ENCODE results near the gene DNAH5.
A peak's percentile ranks its signal among the peaks of the same experiment; 100 is the strongest.
"Not testable (repeated sequence)": the region's sequence is repeated elsewhere in the genome, so short reads cannot be mapped to it uniquely, and the experiment has no call there.

DNAH5 gene

GRCh38 chr5:13944560-13945199 lies at the start of gene DNAH5:
Gene DNAH5, minus strand, starts transcription at chr5:13944688. Its CDS starts 250 bp downstream, at chr5:13944438.
- no peak for DNase-seq (ENCODE audit: low spot score)

GRCh38 chr5:13993926-13994325 lies 49.4 kb upstream of the DNAH5 start:
- DNase-seq (ENCODE audit: low spot score), result no peak

GRCh38 chr5:13992795-13993194 lies 48.3 kb upstream of the DNAH5 start:
- DNase-seq (ENCODE audit: low spot score), result no peak

- no peak for DNase-seq (ENCODE audit: low spot score)
These were observed 46.9 kb upstream of the DNAH5 start for GRCh38 chr5:13991365-13991764.

- no peak for DNase-seq (ENCODE audit: low spot score)
These were observed 46.4 kb upstream of the DNAH5 start for GRCh38 chr5:13990896-13991295.

GRCh38 chr5:13989832-13990231 lies 45.3 kb upstream of the DNAH5 start:
- no peak for DNase-seq (ENCODE audit: low spot score)

- DNase-seq (ENCODE audit: low spot score), result peak; percentile 71
These were observed 43.5 kb upstream of the DNAH5 start for GRCh38 chr5:13987843-13988464.

- peak; percentile 67 for DNase-seq (ENCODE audit: low spot score)
These were observed 41.4 kb upstream of the DNAH5 start for GRCh38 chr5:13985731-13986418.

GRCh38 chr5:13984888-13985287 lies 40.4 kb upstream of the DNAH5 start:
- DNase-seq (ENCODE audit: low spot score), result not testable (repeated sequence)

- DNase-seq (ENCODE audit: low spot score), result peak; percentile 74
These were observed 32.7 kb upstream of the DNAH5 start for GRCh38 chr5:13976867-13977830.

- no peak for DNase-seq (ENCODE audit: low spot score)
These were observed 31.7 kb upstream of the DNAH5 start for GRCh38 chr5:13976223-13976622.

- DNase-seq (ENCODE audit: low spot score), result no peak
These were observed 30.8 kb upstream of the DNAH5 start for GRCh38 chr5:13975246-13975645.

- no peak for DNase-seq (ENCODE audit: low spot score)
These were observed 29.2 kb upstream of the DNAH5 start for GRCh38 chr5:13973724-13974123.

- DNase-seq (ENCODE audit: low spot score), result no peak
These were observed 27.5 kb upstream of the DNAH5 start for GRCh38 chr5:13972029-13972428.

GRCh38 chr5:13957032-13957645 lies 12.7 kb upstream of the DNAH5 start:
- DNase-seq (ENCODE audit: low spot score), result peak; percentile 82

- no peak for DNase-seq (ENCODE audit: low spot score)
These were observed 12.0 kb upstream of the DNAH5 start for GRCh38 chr5:13956471-13956870.

GRCh38 chr5:13955896-13956295 lies 11.4 kb upstream of the DNAH5 start:
- DNase-seq (ENCODE audit: low spot score), result no peak

- DNase-seq (ENCODE audit: low spot score), result no peak
These were observed 1.6 kb upstream of the DNAH5 start for GRCh38 chr5:13946111-13946510.

- no peak for DNase-seq (ENCODE audit: low spot score)
These were observed 783 bp upstream of the DNAH5 start for GRCh38 chr5:13945271-13945670.

- DNase-seq (ENCODE audit: low spot score), result no peak
These were observed 812 bp downstream of the DNAH5 start for GRCh38 chr5:13943676-13944075.

GRCh38 chr5:13941468-13941867 lies 3.0 kb downstream of the DNAH5 start:
- no peak for DNase-seq (ENCODE audit: low spot score)

GRCh38 chr5:13939638-13940037 lies 4.8 kb downstream of the DNAH5 start:
- no peak for DNase-seq (ENCODE audit: low spot score)

Data from SW480 (cell line).